ENCODE data around the gene OR10W1.

OR10W1 gene

GRCh38 chr11:58276151-58276550, 8.1 kb upstream of the OR10W1 start:
- TF ChIP-seq CTCF (IDR thresholded peaks at IDR 0.05; ENCODE audit: low read depth, low read length) = no peak
- DNase-seq (ENCODE audit: low read depth in 2 of 2) = peak in 1 of 2 donors; percentile 41
- H3K4me3 ChIP-seq (replicated peaks in 1 of 2; ENCODE audit: low read depth in 2 of 2, low read length in 2 of 2) = no peak overlapping the region

GRCh38 chr11:58275002-58275401, 6.9 kb upstream of the OR10W1 start:
- no peak for DNase-seq (ENCODE audit: low read depth in 2 of 2)
- no peak for TF ChIP-seq CTCF (IDR thresholded peaks at IDR 0.05; ENCODE audit: low read depth, low read length)
- no peak overlapping the region for H3K4me3 ChIP-seq (replicated peaks in 1 of 2; ENCODE audit: low read depth in 2 of 2, low read length in 2 of 2)

- TF ChIP-seq CTCF (IDR thresholded peaks at IDR 0.05; ENCODE audit: low read depth, low read length) = no peak
- H3K4me3 ChIP-seq (replicated peaks in 1 of 2; ENCODE audit: low read depth in 2 of 2, low read length in 2 of 2) = no peak overlapping the region
Observed at GRCh38 chr11:58259983-58260382, 8.1 kb downstream of the OR10W1 start.

GRCh38 chr11:58254936-58255335, 13.1 kb downstream of the OR10W1 start:
- TF ChIP-seq CTCF (IDR thresholded peaks at IDR 0.05; ENCODE audit: low read depth, low read length) = no peak
- DNase-seq (ENCODE audit: low read depth in 2 of 2) = peak in 1 of 2 donors; percentile 53
- no peak overlapping the region for H3K4me3 ChIP-seq (replicated peaks in 1 of 2; ENCODE audit: low read depth in 2 of 2, low read length in 2 of 2)

More at GRCh38 chr11:58259983-58260382, 8.1 kb downstream of the OR10W1 start:
- no peak for DNase-seq (ENCODE audit: low read depth in 2 of 2)

GRCh38 chr11:58243954-58244353, 24.1 kb downstream of the OR10W1 start:
- no peak for DNase-seq (ENCODE audit: low read depth in 2 of 2)
- no peak overlapping the region for H3K4me3 ChIP-seq (replicated peaks in 1 of 2; ENCODE audit: low read depth in 2 of 2, low read length in 2 of 2)
- TF ChIP-seq CTCF (IDR thresholded peaks at IDR 0.05; ENCODE audit: low read depth, low read length) = no peak

GRCh38 chr11:58227956-58228615, 40.0 kb downstream of the OR10W1 start:
- DNase-seq (ENCODE audit: low read depth in 2 of 2) = no peak
- H3K4me3 ChIP-seq (replicated peaks in 1 of 2; ENCODE audit: low read depth in 2 of 2, low read length in 2 of 2) = no peak overlapping the region
- no peak for TF ChIP-seq CTCF (IDR thresholded peaks at IDR 0.05; ENCODE audit: low read depth, low read length)

GRCh38 chr11:58222721-58223120, 45.3 kb downstream of the OR10W1 start:
- TF ChIP-seq CTCF (IDR thresholded peaks at IDR 0.05; ENCODE audit: low read depth, low read length) = no peak
- no peak overlapping the region for H3K4me3 ChIP-seq (replicated peaks in 1 of 2; ENCODE audit: low read depth in 2 of 2, low read length in 2 of 2)
- peak in 1 of 2 donors; percentile 45 for DNase-seq (ENCODE audit: low read depth in 2 of 2)

Measured in cardiac fibroblast (primary cell).